Heart left ventricle (tissue), 16 donors: ENCODE results near the gene STUB1. TPM values are rescaled to one million over a fixed set of nuclear protein-coding genes. Genes with fewer than 3 reads are reported as not detected.

ENCODE experiments used
- ATAC-seq, 4 donors: fragments of 200-7000 bp; cut with Tn5 transposase; one replicate each; pipeline ENCODE4 v1.9.1; 2020 to 2022; ENCODE audit warnings: moderate library complexity in 4 of 4, mild to moderate bottlenecking in 3 of 4, moderate number of reproducible peaks in 1 of 4
- DNase-seq, 5 donors: peaks; one replicate each; pipeline ENCODE4 v3.0.0-alpha.2; 2020
- H3K27ac ChIP-seq, 12 donors: fragments of 200-600 bp; sonication (generic) in 4 of 12; one replicate each; pipeline versions ENCODE4 v1.5.0 to v1.8.0; 2016 to 2022; ENCODE audit warnings: mild to moderate bottlenecking in 2 of 12
- H3K27me3 ChIP-seq, 9 donors: fragments of 200-600 bp; sonication (generic) in 2 of 9; one replicate each; pipeline versions ENCODE4 v1.5.1 to v1.8.0; 2016 to 2022; ENCODE audit warnings: mild to moderate bottlenecking in 3 of 9
- H3K36me3 ChIP-seq, 9 donors: fragments of 200-600 bp; sonication (generic) in 2 of 9; one replicate each; pipeline versions ENCODE4 v1.5.0 to v1.8.0; 2018 to 2022; ENCODE audit warnings: mild to moderate bottlenecking in 2 of 9
- H3K4me1 ChIP-seq, 12 donors: fragments of 200-600 bp; sonication (generic) in 4 of 12; one replicate each; pipeline versions ENCODE4 v1.5.0 to v1.8.0; 2016 to 2022; ENCODE audit warnings: mild to moderate bottlenecking in 3 of 12
- H3K4me3 ChIP-seq, 12 donors: fragments of 200-600 bp; sonication (generic) in 4 of 12; one replicate each; pipeline versions ENCODE4 v1.5.0 to v1.8.0; 2017 to 2022; ENCODE audit warnings: mild to moderate bottlenecking in 9 of 12, moderate library complexity in 4 of 12
- H3K9me3 ChIP-seq, 12 donors: fragments of 200-600 bp; sonication (generic) in 4 of 12; one replicate each; pipeline versions ENCODE4 v1.5.0 to v1.8.0; 2016 to 2022; ENCODE audit warnings: mild to moderate bottlenecking in 1 of 12
- CTCF ChIP-seq, 12 donors: fragments of 200-600 bp; sonication (generic) in 4 of 12; IDR thresholded peaks; one replicate each; pipeline versions ENCODE4 v1.5.0 to v1.8.0; 2018 to 2022; ENCODE audit warnings: antibody characterized with exemption in 12 of 12, mild to moderate bottlenecking in 5 of 12
- POLR2A ChIP-seq, 2 donors: fragments of 450-650 bp; IDR thresholded peaks; one replicate each; pipeline ENCODE4 v1.6.1; 2017; ENCODE audit warnings: antibody characterized with exemption in 2 of 2, mild to moderate bottlenecking in 2 of 2, moderate library complexity in 2 of 2
- WGBS, 4 donors: extraction: QIAGEN DNeasy Blood & Tissue Kit in 2 of 4; methylation state at CpG; one replicate each; pipeline versions ENCODE4 v1.1.5 to v1.1.7; 2013 to 2018; 5-methylcytosine and 5-hydroxymethylcytosine counted together
- intact Hi-C, 10 donors: fragments of 100-400 bp; cut with DNase I; formaldehyde crosslinking; loops; one replicate each; pipeline versions ENCODE4 v1.11.1 to v1.14.2; 2022
- polyA plus RNA-seq, 2 donors: library from polyadenylated mRNA; stranded (reverse); fragments of 200-250 nt; gene quantifications; one replicate each; pipeline ENCODE4 v1.2.3, GENCODE V29; 2013
- total RNA-seq, 9 donors: library from RNA; depleted of rRNA in 2 of 9; stranded (reverse); fragments of >200 nt in 2 of 9; fragmentation: NEBNext Ultra II Directional in 3 of 9; extraction: Animal tissue kit (Norgen Biotek cat#: 25700) in 3 of 9; gene quantifications; one replicate each; pipeline versions ENCODE4 v1.1.0 to v1.2.4, GENCODE V29; 2016 to 2023
- donor health status: ischemic (EF 13 %, LVEDD 7.1; RV severe dilation, severe dysfunction).
- donor health status: healthy with polysubstance abuse.
- donor health status: DM: no; HTN: yes; CAD: no.
- donor health status: DM: no; HTN: no; CAD: no.
- donor health status: ischemic (EF 25% LVEDD 6.9; RV normal size, moderate dysfunction).
- donor health status: ischemic (EF 25% LVEDD 5.7; RV mildly dilated, moderate dysfunction).
- donor health status: healthy.
- donor health status: DM: yes; HTN: yes; CAD: no.
- donor health status: ischemic (EF 35%, LVEDD 5.7; RV mildly dilated, moderate dysfunction).
- donor health status: nonischemic (EF 11% LVEDD 7.7; RV severe dilation, severe dysfunction).
- donor health status: DM: yes; HTN: yes; CAD: no.
- donor health status: PGD.
- donor health status: ischemic (EF 29% LVEDD 5.4; RV normal size, mild dysfunction).
- donor health status: nonischemic (EF 23%, LVEDD 6.1; RV moderate dilation, normal function).

STUB1 gene
- total and polyA plus RNA-seq, 11 donors = 93.7 to 198 (median 116) TPM

GRCh38 chr16:647173-647902 is 32.9 kb upstream of the STUB1 start:
- no peak for TF ChIP-seq CTCF (IDR thresholded peaks at IDR 0.05)
- no peak for TF ChIP-seq POLR2A (IDR thresholded peaks at IDR 0.05)
- Histone ChIP-seq H3K27ac (peak overlapping the region in 10 of 12 donors; percentile 71 to 97 (median 86)), H3K36me3 (peaks cover 0 to 3% (median 0%) of the 10 kb centered on the region in 9 donors), H3K27me3 (no peaks in the 10 kb centered on the region), H3K4me1 (peaks cover 3 to 82% (median 48%) of the 10 kb centered on the region in 12 donors), H3K4me3 (peak overlapping the region in 3 of 12 donors; percentile 7 to 34 (median 33)), H3K9me3 (no peaks in the 10 kb centered on the region)
- intact Hi-C loops = loop anchor here in 2 of 10 donors (10.0 kb wide), 1 partner anchor 63 kb away; no protein-coding TSS in a partner anchor
- no peak for DNase-seq
- 61 to 72% (median 70%) methylated on average over 9 to 25 of the region's 25 CpGs for WGBS, 4 donors
- peak in 1 of 4 donors; percentile 4 for ATAC-seq

DNA sequence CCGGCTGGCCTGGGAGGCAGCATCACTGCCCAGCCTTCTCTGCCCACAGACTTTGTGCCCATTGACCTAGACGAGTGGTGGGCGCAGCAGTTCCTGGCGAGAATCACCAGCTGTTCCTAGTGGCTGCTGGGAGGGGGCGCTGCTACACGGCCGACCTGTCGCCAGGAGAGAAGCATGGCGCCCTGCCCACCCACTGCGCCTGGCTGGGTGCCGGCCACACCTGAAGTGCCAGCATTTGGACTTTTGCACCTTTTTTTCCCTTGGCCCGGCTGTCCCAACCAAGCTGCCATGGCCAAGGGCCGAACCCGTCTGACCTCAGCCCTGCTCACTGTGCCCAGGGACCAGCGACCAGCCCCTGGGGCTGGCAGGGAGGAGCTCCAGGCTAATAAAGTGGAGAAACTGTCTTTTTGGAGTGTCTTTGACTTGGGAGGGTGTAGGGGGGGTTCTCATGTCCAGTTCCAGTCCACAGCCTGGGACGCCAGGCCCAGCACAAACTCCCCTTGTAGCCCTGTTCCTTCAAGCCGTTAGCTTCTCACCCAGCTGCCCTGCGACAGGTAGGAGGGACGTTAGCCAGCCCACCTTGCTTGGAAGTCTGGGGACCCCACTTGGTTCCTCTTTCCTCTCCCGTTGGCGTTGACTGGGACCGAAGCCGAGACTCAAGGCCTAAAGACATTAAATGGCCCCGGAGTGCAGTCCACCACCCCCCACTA is 32.0 kb upstream of the STUB1 start:
- Histone ChIP-seq H3K27me3 (no peaks in the 10 kb centered on the region), H3K36me3 (peaks cover 0 to 3% (median 0%) of the 10 kb centered on the region in 9 donors), H3K27ac (peak overlapping the region; percentile 12 to 97 (median 88)), H3K9me3 (no peaks in the 10 kb centered on the region), H3K4me1 (peaks cover 3 to 73% (median 41%) of the 10 kb centered on the region in 12 donors), H3K4me3 (peak overlapping the region; percentile 61 to 94 (median 74))
- intact Hi-C loops = loop anchor here in 2 of 10 donors (10.0 kb wide), 1 partner anchor 63 kb away; no protein-coding TSS in a partner anchor
- TF ChIP-seq CTCF (IDR thresholded peaks at IDR 0.05) = peak in 5 of 12 donors; percentile 24 to 40 (median 34)
- no peak for TF ChIP-seq POLR2A (IDR thresholded peaks at IDR 0.05)
- ATAC-seq (no peak), DNase-seq (no peak)
- 44 to 52% (median 50%) methylated on average over 10 to 24 of the region's 24 CpGs for WGBS, 4 donors

DNA sequence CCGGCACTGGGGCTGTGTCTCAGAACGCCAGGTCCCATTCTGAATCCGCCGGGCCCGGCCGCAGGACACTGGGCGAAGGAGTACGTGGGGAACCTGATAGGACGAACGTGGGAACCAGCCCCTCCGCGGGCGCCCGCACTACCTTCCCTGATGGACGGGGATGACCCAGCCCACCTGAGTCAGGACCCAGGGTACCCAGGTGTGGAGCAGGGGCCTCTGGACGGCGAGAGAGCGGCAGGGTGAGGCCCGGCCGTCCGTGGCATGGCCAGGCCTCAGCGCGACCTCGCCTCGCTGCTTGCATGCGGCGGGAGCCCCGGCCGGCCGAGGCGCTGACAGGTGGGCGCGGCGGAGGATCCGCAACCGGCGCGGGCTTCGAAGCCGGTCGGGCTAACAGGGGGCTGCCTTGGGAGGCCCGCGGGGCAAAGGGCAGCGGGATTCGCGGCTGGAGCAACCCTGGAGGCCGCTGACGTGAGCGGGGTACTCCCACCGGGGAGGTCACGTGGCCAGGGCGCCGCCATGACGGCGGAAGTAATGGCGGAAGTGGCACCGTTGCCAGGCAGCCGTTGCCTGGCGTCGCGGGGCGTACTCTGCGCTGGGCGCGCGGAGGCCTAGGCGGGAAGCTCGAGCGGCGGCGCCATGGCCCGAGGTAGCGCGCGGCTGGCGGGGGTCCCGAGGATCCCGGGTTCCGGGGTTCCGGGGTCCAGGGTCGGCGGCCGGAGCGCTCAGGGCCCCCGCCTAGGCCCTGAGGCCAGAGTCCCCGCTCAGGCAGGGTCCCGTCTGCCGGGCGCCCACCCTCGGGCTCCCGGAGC is 31.2 kb upstream of the STUB1 start, which contains the start of gene WDR90:
TSS of gene WDR90 (plus strand) at position 585 of the 809 bp plus-strand sequence. CDS start at position 637, 52 bp downstream.
- Histone ChIP-seq H3K27ac (peak within 1 kb of the TSS; percentile 76 to 97 (median 88)), H3K4me3 (peak within 1 kb of the TSS; percentile 61 to 94 (median 74)), H3K36me3 (peaks cover 0 to 7% (median 0%) of the 10 kb centered on the region in 9 donors), H3K9me3 (no peaks in the 10 kb centered on the region), H3K27me3 (no peaks in the 10 kb centered on the region), H3K4me1 (peaks cover 3 to 66% (median 40%) of the 10 kb centered on the region in 12 donors)
- intact Hi-C loops = loop anchor here in 2 of 10 donors (10.0 kb wide), 1 partner anchor 64 kb away; no protein-coding TSS in a partner anchor
- TF ChIP-seq CTCF (IDR thresholded peaks at IDR 0.05) (no peak), POLR2A (IDR thresholded peaks at IDR 0.05) (no peak)
- 1 to 3% (median 2%) methylated on average over 43 to 91 of the region's 91 CpGs for WGBS, 4 donors
- peak; percentile 94 to 97 (median 96) for DNase-seq
- peak; percentile 71 to 88 (median 85) for ATAC-seq
